Activated naive CD8-positive, alpha-beta T cell treated with anti-CD3 and anti-CD28 coated beads, Interleukin-2, amount 50 U/mL, for 24 hours (primary cell): ENCODE data around the gene TRAF3IP3.

Source experiments
- ATAC-seq: fragments of 150-1000 bp; cut with Tn5 transposase; one replicate; pipeline ENCODE4 v1.10.0; 2021
- DNase-seq: peaks from one replicate; pipeline ENCODE4 v3.0.0; 2021
- H3K27ac Mint-ChIP-seq: one replicate; pipeline ENCODE4 v1.8.0; 2021; ENCODE audit warnings: mild to moderate bottlenecking, mixed read lengths
- H3K27me3 Mint-ChIP-seq: one replicate; pipeline ENCODE4 v1.8.0; 2021; ENCODE audit warnings: mixed read lengths
- H3K36me3 Mint-ChIP-seq: one replicate; pipeline ENCODE4 v1.8.0; 2021; ENCODE audit warnings: low read depth, mixed read lengths
- H3K4me1 Mint-ChIP-seq: one replicate; pipeline ENCODE4 v1.8.0; 2021; ENCODE audit warnings: mixed read lengths
- H3K4me3 Mint-ChIP-seq: one replicate; pipeline ENCODE4 v1.8.0; 2021; ENCODE audit warnings: mild to moderate bottlenecking, moderate library complexity, mixed read lengths
- H3K9me3 Mint-ChIP-seq: one replicate; pipeline ENCODE4 v1.8.0; 2021; ENCODE audit warnings: mixed read lengths

The TRAF3IP3 gene, protein sequence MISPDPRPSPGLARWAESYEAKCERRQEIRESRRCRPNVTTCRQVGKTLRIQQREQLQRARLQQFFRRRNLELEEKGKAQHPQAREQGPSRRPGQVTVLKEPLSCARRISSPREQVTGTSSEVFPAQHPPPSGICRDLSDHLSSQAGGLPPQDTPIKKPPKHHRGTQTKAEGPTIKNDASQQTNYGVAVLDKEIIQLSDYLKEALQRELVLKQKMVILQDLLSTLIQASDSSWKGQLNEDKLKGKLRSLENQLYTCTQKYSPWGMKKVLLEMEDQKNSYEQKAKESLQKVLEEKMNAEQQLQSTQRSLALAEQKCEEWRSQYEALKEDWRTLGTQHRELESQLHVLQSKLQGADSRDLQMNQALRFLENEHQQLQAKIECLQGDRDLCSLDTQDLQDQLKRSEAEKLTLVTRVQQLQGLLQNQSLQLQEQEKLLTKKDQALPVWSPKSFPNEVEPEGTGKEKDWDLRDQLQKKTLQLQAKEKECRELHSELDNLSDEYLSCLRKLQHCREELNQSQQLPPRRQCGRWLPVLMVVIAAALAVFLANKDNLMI

DNA sequence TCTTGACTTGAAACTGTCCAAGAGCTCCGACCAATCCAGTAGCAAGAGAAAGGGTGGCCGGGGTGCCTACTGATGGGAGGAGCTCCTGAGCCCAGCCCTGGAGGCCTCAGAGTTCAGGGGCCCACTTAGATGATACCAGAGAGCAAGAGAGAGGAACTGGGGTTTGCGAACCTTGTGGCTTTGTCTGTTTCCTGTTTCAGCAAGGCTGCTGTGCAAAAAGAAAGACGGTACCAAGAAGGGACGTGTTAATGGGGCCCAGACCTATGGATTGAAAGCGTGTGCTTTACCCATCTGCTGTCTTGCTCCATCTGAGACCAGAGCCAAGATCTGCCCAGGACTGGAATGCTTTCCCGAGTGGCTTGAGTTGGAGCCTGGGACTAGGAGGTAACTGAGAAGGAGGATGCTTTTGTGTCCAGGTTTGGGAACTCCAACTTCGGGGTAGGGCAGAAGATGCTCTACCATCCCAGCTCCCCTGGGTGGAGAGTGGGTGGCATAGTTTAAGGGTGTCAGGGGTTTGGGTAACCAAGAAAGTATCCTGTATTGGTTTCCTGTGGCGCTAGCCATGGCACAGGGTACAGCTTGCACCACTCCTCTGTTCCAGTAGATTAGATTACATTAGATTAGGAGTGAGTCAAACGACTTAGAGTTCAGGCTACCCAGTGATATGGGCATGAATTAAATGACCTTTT, at the start of gene TRAF3IP3:
TRAF3IP3 (plus strand) TSS at position 128 of the 689 bp plus-strand sequence. CDS start 3,987 bp downstream, outside the sequence.
- Mint-ChIP-seq H3K4me1 (peaks cover 79% of the 10 kb centered on the region), H3K27ac (peak within 1 kb of the TSS; percentile 96), H3K36me3 (peaks cover 51% of the 10 kb centered on the region), H3K4me3 (peak within 1 kb of the TSS; percentile 96), H3K9me3 (no peaks in the 10 kb centered on the region), H3K27me3 (no peaks in the 10 kb centered on the region)
- ATAC-seq, result peak; percentile 84
- DNase-seq, result peak; percentile 81

DNA sequence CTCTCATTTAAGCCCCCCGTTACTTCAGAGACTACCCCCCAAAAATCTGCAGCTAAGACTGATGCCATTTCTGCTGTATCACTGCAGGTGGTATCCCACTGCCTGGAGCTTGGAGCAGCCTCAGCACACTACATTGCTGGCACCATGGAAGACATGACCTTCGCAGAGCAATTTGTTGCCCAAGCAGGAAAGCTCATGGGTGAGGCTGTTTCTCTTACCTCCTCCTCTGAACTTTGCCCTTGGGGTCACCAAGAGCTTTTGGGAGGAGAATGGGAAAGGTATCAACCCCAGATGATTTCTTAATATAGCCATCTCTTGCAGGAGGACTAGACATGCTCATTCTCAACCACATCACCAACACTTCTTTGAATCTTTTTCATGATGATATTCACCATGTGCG, 49.2 kb upstream of the TRAF3IP3 start:
- DNase-seq, result no peak

DNA sequence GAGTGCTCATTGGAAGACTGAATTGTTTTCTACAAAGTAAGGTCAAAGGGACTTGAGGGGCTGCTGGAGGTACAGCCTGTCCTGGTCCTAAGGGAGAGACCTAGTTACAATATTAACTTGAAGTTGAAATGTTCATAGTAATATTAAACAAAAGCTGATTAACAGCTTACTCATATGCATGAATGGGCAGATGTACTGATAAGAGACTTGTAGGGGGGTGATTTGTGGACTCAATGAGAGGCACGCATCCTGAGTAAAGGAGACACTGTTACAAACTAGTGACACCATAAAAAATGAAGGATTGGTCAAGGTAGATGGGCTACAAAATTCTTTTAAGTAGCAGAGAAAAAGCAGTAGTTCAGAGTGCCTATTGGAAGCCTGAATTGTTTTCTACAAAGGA, 48.5 kb upstream of the TRAF3IP3 start:
- peaks cover 76% of the 10 kb centered on the region for H3K4me1 Mint-ChIP-seq
- DNase-seq, result no peak
- H3K27ac Mint-ChIP-seq, result peak overlapping the region; percentile 13
- no peak for ATAC-seq
- no peaks in the 10 kb centered on the region for H3K27me3 Mint-ChIP-seq
- no peaks in the 10 kb centered on the region for H3K9me3 Mint-ChIP-seq
- H3K4me3 Mint-ChIP-seq, result no peak overlapping the region
- H3K36me3 Mint-ChIP-seq, result no peaks in the 10 kb centered on the region

More for the DNA sequence above, 49.2 kb upstream of the TRAF3IP3 start:
- H3K9me3 Mint-ChIP-seq, result no peaks in the 10 kb centered on the region
- no peak overlapping the region for H3K27ac Mint-ChIP-seq
- no peak for ATAC-seq
- no peak overlapping the region for H3K4me3 Mint-ChIP-seq
- no peaks in the 10 kb centered on the region for H3K36me3 Mint-ChIP-seq
- H3K4me1 Mint-ChIP-seq, result peaks cover 76% of the 10 kb centered on the region
- no peaks in the 10 kb centered on the region for H3K27me3 Mint-ChIP-seq

DNA sequence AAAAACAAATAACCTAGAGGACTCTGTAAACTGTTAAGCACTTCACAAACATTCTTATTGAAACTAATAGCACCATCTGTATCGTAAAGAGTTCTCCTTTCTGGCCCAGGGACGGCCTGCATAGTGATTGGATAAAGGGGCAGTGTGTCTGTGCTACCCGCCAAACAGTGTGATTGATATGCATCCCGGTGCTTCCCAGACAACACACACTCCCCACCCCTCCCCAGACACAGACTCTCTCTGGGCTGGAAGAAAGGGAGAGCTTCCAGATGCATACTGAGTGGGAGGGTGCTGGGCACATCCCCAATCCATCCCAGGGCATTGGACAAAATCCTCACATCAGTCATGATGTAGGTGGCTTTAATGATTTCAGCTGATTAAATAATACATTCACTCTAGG, 47.6 kb upstream of the TRAF3IP3 start:
- DNase-seq (no peak), ATAC-seq (no peak)
- H3K27me3 Mint-ChIP-seq, result no peaks in the 10 kb centered on the region
- H3K4me3 Mint-ChIP-seq, result no peak overlapping the region
- peaks cover 76% of the 10 kb centered on the region for H3K4me1 Mint-ChIP-seq
- H3K9me3 Mint-ChIP-seq, result no peaks in the 10 kb centered on the region
- H3K36me3 Mint-ChIP-seq, result peaks cover under 1% of the 10 kb centered on the region
- no peak overlapping the region for H3K27ac Mint-ChIP-seq

DNA sequence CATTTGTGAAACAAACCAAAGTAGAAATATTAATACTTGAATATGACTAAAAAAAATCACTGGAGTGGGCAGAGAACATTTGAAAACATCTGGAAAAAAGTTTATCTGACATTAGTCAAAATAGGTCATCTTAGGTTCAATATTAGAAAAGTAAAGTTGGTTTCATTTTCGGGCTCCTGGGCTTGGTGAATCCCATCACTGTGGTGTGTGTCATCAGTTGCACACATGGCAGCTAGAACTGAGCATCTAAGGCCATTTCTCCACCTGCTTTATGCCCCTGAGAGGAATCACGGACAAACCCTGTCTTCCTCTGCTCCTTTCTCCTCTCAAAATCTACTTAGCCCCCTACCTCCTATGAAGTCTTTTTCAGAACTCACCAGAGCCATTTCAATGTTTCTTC, 45.8 kb upstream of the TRAF3IP3 start:
- Mint-ChIP-seq H3K36me3 (peaks cover 6% of the 10 kb centered on the region), H3K4me3 (peak overlapping the region; percentile 41), H3K27ac (peak overlapping the region; percentile 67), H3K9me3 (no peaks in the 10 kb centered on the region), H3K27me3 (no peaks in the 10 kb centered on the region), H3K4me1 (peaks cover 72% of the 10 kb centered on the region)
- no peak for DNase-seq
- ATAC-seq, result peak; percentile 74

DNA sequence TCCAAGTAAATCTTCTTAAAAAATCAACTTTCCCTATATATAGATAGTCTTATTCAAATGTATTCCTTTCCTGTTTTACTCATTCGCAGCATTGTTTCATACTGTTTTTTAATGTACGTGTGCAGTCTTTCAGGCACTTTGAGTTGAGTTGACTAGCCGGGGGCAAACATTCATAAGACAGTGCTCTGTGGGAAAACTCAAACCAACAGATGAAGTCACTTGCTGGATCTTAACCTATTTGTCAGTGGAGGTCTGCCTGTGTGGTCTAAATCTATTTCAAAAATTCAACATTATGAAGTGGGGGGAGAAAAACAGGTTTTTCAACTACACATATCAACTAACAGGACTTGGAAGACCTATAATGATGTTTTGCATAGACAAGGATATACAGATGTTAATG, 45.0 kb upstream of the TRAF3IP3 start:
- Mint-ChIP-seq H3K4me3 (peak overlapping the region; percentile 41), H3K27ac (peak overlapping the region; percentile 36), H3K36me3 (peaks cover 6% of the 10 kb centered on the region), H3K27me3 (no peaks in the 10 kb centered on the region), H3K9me3 (no peaks in the 10 kb centered on the region), H3K4me1 (peaks cover 70% of the 10 kb centered on the region)
- DNase-seq (no peak), ATAC-seq (no peak)

DNA sequence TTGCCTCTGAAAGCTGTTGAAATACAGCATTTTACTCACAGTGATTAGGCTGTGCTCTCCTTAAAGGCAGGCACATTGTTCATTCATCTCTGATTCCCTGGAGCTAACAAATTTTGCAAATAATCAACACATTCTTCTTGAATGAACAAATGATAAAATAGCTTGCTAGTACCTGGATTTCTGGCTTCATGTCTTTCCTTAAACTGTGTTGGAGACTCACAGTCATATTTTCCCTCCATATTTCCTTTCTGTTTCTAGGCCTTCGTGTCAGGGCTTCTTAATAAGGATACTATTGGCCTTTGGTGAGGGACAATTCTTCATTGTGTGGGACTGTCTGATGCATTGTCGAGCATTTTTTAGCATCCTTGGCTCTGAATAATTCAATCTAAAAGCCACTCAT, 41.5 kb upstream of the TRAF3IP3 start:
- H3K27ac Mint-ChIP-seq, result peak overlapping the region; percentile 77
- H3K4me3 Mint-ChIP-seq, result peak overlapping the region; percentile 69
- peaks cover 3% of the 10 kb centered on the region for H3K9me3 Mint-ChIP-seq
- peaks cover 70% of the 10 kb centered on the region for H3K4me1 Mint-ChIP-seq
- peak; percentile 11 for ATAC-seq
- no peaks in the 10 kb centered on the region for H3K27me3 Mint-ChIP-seq
- peaks cover 12% of the 10 kb centered on the region for H3K36me3 Mint-ChIP-seq
- no peak for DNase-seq

DNA sequence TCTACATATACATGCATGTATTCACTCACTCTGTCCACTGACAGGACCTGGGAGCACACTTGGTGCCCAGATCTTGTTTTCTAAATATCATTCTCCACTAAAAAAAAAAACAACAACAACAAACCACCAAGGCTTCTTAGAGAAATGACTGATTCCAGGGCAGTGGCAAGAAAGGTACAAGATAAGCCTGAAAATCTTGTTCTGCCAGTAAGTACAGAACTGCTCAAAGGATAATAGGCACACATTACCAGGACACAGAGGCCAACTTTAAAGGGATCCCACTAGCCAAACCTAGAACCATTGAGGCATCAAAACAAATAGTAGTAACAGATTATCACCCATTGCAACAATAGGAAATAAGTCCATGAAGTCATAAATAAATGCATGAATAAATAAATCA, 40.5 kb upstream of the TRAF3IP3 start:
- Mint-ChIP-seq H3K36me3 (peaks cover 14% of the 10 kb centered on the region), H3K4me3 (peak overlapping the region; percentile 69), H3K4me1 (peaks cover 60% of the 10 kb centered on the region), H3K9me3 (peaks cover 6% of the 10 kb centered on the region), H3K27me3 (no peaks in the 10 kb centered on the region), H3K27ac (peak overlapping the region; percentile 81)
- ATAC-seq (no peak), DNase-seq (no peak)

DNA sequence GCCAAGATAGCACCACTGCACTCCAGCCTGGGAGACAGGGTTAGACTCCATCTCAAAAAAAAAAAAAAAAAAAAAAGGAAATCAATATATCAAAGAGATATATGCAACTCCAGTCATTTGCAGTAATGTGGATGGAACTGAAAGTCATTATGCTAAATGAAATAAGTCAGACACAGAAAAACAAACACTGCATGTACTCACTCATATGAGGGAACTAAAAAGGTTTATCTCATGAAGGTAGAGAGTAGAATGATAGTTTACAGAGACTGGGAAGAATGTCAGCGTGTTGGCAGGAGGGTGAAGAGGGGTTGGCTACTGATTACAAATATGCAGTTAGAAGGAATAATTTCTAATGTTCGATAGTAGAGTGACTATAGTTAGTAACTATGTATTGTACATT, 38.0 kb upstream of the TRAF3IP3 start:
- ATAC-seq (peak; percentile 50), DNase-seq (no peak)
- Mint-ChIP-seq H3K36me3 (peaks cover 17% of the 10 kb centered on the region), H3K4me3 (peak overlapping the region; percentile 0), H3K27ac (peak overlapping the region; percentile 77), H3K9me3 (peaks cover 6% of the 10 kb centered on the region), H3K27me3 (no peaks in the 10 kb centered on the region), H3K4me1 (peaks cover 63% of the 10 kb centered on the region)

DNA sequence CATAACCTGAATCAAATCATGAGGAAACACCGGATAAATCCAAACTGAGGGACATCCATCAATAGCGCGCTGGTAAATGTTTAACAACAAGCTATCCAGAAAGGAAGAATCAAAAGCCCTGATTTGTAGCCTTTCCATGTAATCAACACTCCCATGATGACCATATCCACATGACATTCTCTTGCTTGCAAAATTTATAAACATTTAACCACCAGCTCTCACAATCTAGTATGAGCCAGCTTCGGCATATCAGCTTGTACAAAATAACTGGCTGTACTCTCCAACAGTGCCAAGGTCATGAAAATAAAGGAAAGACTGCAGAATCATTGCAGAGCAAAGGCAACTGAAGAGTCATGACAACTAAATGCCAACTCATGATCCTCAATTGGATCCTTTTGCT, 35.5 kb upstream of the TRAF3IP3 start:
- ATAC-seq (no peak), DNase-seq (no peak)
- Mint-ChIP-seq H3K4me1 (peaks cover 74% of the 10 kb centered on the region), H3K27me3 (no peaks in the 10 kb centered on the region), H3K27ac (no peak overlapping the region), H3K36me3 (peaks cover 11% of the 10 kb centered on the region), H3K9me3 (peaks cover 8% of the 10 kb centered on the region), H3K4me3 (no peak overlapping the region)

DNA sequence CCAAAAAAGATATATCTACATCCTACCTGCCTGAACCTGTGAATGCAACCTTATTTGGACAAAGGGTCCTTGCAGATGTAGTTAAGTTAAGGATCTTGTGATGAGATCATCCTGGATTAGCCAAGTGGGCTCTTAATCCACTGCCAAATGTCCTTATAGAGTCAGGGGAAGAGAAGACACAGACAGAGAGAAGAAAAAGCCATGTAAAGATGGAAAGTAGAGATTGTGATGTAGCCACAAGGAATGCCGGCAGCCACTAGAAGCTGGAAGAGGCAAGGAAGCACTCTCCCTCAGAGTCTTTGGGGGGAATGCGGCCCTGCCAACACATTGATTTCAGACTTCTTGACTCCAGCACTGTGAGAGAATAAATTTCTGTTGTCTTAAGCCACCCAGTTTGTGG, 35.0 kb upstream of the TRAF3IP3 start:
- Mint-ChIP-seq H3K9me3 (peaks cover 12% of the 10 kb centered on the region), H3K4me1 (peaks cover 74% of the 10 kb centered on the region), H3K36me3 (peaks cover 11% of the 10 kb centered on the region), H3K27me3 (no peaks in the 10 kb centered on the region), H3K4me3 (no peak overlapping the region), H3K27ac (no peak overlapping the region)
- no peak for DNase-seq
- ATAC-seq, result no peak

DNA sequence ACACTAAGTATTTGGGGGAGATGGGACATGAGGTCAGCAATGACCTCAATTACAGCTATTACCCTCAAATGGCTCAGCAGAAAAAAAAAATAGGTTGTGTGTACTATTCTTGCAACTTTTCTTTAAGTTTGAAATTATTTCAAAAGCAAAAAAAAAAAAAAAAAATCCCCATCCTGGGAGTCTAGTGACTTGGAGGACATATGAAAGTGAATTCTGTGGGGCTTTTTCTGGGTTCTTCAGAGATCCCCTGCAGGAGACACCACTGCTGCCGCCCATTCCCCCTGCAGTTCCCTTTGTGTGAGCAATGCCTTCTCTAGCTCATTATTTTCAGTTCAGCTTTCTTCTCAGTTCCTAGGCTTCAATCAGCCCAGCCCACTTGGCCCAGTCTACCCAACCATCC, 34.5 kb upstream of the TRAF3IP3 start:
- peak overlapping the region; percentile 100 for H3K27ac Mint-ChIP-seq
- peaks cover 12% of the 10 kb centered on the region for H3K9me3 Mint-ChIP-seq
- no peak overlapping the region for H3K4me3 Mint-ChIP-seq
- peaks cover 72% of the 10 kb centered on the region for H3K4me1 Mint-ChIP-seq
- no peak for DNase-seq
- H3K27me3 Mint-ChIP-seq, result no peaks in the 10 kb centered on the region
- no peak for ATAC-seq
- peaks cover 9% of the 10 kb centered on the region for H3K36me3 Mint-ChIP-seq

DNA sequence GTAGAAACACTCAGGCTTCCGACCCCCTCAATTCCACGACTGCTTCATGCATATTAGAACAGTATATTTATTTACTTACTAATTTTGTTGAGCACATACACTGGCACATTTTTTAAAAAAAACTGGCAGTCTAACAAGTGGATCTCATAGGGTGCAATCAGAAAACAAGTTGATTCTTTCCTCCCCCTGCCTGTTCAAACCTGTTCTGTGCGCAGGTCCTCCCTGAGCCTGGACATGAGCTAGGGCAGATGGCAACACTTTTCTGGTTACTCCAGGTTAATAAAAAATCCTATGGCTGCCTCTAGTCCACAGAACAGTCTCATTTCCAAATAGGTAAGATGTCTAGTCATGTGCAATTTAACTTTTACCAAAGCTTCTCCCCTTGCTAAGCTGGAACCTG, 32.6 kb upstream of the TRAF3IP3 start:
- no peaks in the 10 kb centered on the region for H3K27me3 Mint-ChIP-seq

DNA sequence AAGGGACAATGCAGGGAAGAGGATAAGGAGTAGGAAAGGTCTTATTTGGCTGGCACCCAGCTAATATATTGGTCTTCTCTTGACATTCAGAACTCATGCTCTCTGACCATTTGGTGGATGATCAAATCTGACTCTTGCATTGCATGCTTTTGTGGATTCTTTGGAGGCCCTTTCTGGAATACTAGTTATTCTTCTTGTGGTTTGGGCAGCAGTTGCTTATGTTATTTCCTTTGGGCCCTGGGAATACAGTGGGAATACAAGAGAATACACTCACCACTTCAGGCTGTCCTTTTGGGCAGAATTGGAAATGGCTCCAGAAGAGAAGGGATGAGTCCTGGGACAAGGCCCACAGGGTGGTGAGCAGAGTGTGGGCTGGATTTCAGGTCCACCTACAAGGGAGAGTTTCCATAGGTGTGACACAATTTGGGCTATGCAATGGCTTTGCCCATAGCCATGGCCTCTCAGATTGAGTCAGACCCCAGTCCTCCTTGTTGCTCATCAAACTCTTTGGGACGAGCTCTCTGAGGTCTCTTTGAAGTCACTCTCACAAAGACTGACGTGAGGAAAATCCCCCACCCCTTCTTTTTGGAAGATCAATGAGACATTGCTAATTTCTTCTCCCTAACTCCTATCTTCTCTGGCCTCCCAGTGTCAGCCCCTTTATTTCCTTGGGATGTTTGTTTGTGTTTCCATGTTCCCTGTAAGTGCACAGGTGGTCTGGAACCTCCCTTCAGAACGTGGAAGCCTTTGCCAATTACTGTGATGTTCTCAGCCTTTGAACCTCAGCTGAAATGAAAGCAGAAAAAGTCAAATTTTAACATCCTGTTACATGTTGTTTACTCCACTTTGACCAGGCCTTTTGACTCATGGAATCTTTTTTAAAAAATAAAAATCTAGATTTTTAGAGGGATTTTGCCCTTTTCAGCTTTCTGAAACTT, 31.8 kb upstream of the TRAF3IP3 start:
- H3K36me3 Mint-ChIP-seq, result peaks cover 11% of the 10 kb centered on the region
- H3K4me3 Mint-ChIP-seq, result peak overlapping the region; percentile 64
- DNase-seq, result peak; percentile 56
- H3K9me3 Mint-ChIP-seq, result peaks cover 17% of the 10 kb centered on the region
- peak overlapping the region; percentile 100 for H3K27ac Mint-ChIP-seq
- peaks cover 71% of the 10 kb centered on the region for H3K4me1 Mint-ChIP-seq
- peak; percentile 90 for ATAC-seq
- no peaks in the 10 kb centered on the region for H3K27me3 Mint-ChIP-seq

More for the DNA sequence above, 32.6 kb upstream of the TRAF3IP3 start:
- DNase-seq, result no peak
- peaks cover 17% of the 10 kb centered on the region for H3K9me3 Mint-ChIP-seq
- H3K36me3 Mint-ChIP-seq, result peaks cover 11% of the 10 kb centered on the region
- H3K4me1 Mint-ChIP-seq, result peaks cover 72% of the 10 kb centered on the region
- ATAC-seq, result no peak
- H3K27ac Mint-ChIP-seq, result peak overlapping the region; percentile 100
- H3K4me3 Mint-ChIP-seq, result no peak overlapping the region
